ENCODE data around the gene DOCK2.
"Not testable (repeated sequence)": the region's sequence is repeated elsewhere in the genome, so short reads cannot be mapped to it uniquely, and the experiment has no call there.

Gene DOCK2

DNA sequence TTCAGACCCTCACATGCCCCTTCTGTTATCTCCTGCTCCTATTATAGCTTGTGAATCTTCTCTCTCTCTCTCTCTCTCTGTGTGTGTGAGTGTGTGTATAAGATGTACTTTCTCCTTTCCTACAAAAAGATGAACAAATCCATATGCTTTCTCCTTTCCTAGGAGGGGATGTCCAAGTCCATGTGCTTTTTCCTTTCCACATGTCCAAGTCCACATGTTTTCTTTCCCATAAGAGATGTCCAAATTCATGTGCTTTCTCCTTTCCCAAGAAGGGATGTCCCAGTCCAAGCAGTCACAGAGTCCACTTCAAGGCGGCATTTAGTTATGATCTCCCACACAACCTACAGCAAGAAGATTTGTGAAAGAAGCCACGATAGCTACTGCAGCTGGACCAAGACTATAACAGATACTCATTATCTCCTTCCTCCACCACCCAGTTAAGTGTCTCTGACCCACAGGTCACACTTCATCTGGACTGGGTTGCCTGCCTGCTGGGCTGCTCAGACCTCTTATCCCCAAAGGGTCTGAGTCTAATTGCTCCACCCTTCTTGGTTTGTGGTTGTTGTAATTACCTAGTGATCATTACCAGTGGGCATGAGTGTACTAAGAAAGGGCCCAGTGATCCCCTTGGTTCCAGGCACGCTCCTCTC is 450.2 kb downstream of the DOCK2 start:
- H3K4me3 ChIP-seq (ENCODE audit: low read depth in 1 of 2, low read length in 1 of 2) = no peak overlapping the region
- H3K36me3 ChIP-seq = peaks cover 54% of the 10 kb centered on the region
- no peaks in the 10 kb centered on the region for H3K27me3 ChIP-seq
- TF ChIP-seq, protein P1, sequence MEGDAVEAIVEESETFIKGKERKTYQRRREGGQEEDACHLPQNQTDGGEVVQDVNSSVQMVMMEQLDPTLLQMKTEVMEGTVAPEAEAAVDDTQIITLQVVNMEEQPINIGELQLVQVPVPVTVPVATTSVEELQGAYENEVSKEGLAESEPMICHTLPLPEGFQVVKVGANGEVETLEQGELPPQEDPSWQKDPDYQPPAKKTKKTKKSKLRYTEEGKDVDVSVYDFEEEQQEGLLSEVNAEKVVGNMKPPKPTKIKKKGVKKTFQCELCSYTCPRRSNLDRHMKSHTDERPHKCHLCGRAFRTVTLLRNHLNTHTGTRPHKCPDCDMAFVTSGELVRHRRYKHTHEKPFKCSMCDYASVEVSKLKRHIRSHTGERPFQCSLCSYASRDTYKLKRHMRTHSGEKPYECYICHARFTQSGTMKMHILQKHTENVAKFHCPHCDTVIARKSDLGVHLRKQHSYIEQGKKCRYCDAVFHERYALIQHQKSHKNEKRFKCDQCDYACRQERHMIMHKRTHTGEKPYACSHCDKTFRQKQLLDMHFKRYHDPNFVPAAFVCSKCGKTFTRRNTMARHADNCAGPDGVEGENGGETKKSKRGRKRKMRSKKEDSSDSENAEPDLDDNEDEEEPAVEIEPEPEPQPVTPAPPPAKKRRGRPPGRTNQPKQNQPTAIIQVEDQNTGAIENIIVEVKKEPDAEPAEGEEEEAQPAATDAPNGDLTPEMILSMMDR (IDR thresholded peaks at IDR 0.05) = no peak
- no peak overlapping the region for H3K27ac ChIP-seq
- H3K9me3 ChIP-seq = no peaks in the 10 kb centered on the region
- H3K4me1 ChIP-seq (ENCODE audit: control insufficient read depth in 1 of 2, insufficient read depth in 1 of 2, low read depth in 1 of 2, low read length in 1 of 2) = no peaks in the 10 kb centered on the region

DNA sequence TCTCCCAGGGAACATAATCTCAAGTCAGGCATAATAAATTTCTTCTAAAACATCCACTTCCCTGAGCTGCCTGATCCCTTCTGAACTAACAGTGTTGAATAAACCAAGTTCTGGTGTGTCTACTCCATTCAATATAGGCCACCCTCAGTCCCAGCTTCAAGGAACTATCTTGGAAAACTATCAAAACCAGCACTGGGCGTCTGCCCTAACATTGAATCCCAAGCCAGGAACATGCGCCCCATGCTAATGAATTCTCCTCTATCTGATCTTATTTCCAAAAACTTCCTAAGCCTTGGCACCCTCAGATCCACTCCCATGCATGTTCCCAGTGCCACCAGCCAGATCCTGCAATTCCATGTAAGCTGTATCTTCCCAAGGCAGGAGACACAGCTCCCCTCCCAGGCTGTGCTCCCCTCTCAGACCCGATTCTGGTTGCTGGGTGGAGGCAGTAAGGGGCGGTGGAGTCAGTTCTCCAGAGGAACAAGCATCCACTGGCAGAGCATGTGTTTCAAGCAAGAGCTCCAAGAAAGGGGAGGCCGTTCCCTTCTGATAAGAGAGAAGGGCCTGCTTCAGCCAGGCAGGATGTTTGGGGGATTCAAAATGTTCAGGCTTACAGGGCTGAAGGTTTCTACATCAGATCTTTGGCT is 455.5 kb downstream of the DOCK2 start:
- H3K4me3 ChIP-seq (ENCODE audit: low read depth in 1 of 2, low read length in 1 of 2) = no peak overlapping the region
- no peaks in the 10 kb centered on the region for H3K9me3 ChIP-seq
- peaks cover 4% of the 10 kb centered on the region for H3K36me3 ChIP-seq
- TF ChIP-seq, protein P1 (IDR thresholded peaks at IDR 0.05) = no peak
- peaks cover 28 to 30% of the 10 kb centered on the region in 2 experiments for H3K4me1 ChIP-seq (ENCODE audit: control insufficient read depth in 1 of 2, insufficient read depth in 1 of 2, low read depth in 1 of 2, low read length in 1 of 2)
- no peaks in the 10 kb centered on the region for H3K27me3 ChIP-seq
- H3K27ac ChIP-seq = no peak overlapping the region

DNA sequence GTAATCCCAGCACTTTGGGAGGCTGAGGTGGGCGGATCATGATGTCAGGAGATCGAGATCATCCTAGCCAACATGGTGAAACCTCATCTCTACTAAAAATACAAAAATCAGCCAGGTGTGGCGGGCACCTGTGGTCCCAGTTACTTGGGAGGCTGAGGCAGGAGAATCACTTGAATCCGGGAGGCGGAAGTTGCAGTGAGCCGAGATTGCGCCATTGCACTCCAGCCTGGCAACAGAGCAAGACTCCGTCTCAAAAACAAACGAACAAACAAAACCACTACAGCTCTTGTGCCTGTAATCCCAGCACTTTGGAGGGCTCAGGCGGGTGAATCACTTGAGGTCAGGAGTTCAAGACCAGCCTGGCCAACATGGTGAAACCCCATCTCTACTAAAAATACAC is 457.3 kb downstream of the DOCK2 start:
- H3K4me3 ChIP-seq (ENCODE audit: low read depth in 1 of 2, low read length in 1 of 2); H3K27ac ChIP-seq; H3K9me3 ChIP-seq; H3K36me3 ChIP-seq; H3K27me3 ChIP-seq: not testable (repeated sequence)
- peaks cover 41 to 43% of the 10 kb centered on the region in 2 experiments for H3K4me1 ChIP-seq (ENCODE audit: control insufficient read depth in 1 of 2, insufficient read depth in 1 of 2, low read depth in 1 of 2, low read length in 1 of 2)

DNA sequence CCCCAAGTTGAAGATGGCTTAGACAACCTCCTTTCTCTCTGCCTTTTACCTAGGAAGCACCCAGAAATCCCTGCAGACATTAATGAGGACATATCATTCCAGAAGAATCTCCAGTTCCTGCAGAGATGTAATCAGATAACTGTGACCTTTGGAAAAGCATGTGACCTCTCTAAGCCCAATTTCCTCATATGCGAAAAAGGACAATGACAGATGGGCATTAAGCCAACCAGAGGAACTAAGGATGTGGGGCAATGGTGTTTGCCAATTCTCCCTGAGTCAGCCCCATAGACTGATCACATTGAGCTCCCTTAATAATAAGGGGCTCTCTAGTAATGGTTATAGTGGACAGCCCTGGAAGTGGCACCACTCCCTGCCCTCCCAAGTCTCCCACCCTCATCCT is 458.6 kb downstream of the DOCK2 start:
- TF ChIP-seq, protein P1 (IDR thresholded peaks at IDR 0.05) = no peak
- Histone ChIP-seq H3K27me3 (no peaks in the 10 kb centered on the region), H3K9me3 (no peaks in the 10 kb centered on the region), H3K27ac (no peak overlapping the region), H3K36me3 (no peaks in the 10 kb centered on the region), H3K4me3 (ENCODE audit: low read depth in 1 of 2, low read length in 1 of 2) (no peak overlapping the region), H3K4me1 (ENCODE audit: control insufficient read depth in 1 of 2, insufficient read depth in 1 of 2, low read depth in 1 of 2, low read length in 1 of 2) (peaks cover 43 to 45% of the 10 kb centered on the region in 2 experiments)

DNA sequence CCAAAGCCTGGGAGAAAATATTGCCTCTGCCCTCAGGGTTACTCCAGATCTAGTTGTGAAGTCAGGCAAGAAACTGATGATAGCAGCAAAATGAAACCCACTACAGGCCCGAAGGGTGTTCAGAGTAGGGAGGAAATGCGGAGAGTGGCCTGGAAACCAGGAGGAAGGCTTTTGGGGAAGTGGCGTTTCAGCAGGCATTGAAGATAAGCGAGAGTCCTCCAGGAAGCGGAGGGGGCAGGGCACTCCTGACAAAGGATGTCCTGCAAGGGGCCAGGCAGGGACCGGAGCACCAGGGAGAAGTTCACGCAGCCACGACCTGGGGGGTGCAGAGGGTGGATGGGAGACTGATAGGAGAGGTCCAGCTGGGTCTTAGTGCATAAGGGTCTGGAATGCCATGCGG is 460.9 kb downstream of the DOCK2 start:
- Histone ChIP-seq H3K4me1 (ENCODE audit: control insufficient read depth in 1 of 2, insufficient read depth in 1 of 2, low read depth in 1 of 2, low read length in 1 of 2) (peaks cover 43 to 45% of the 10 kb centered on the region in 2 experiments), H3K4me3 (ENCODE audit: low read depth in 1 of 2, low read length in 1 of 2) (no peak overlapping the region), H3K27ac (peak overlapping the region; percentile 51), H3K36me3 (no peaks in the 10 kb centered on the region), H3K9me3 (no peaks in the 10 kb centered on the region), H3K27me3 (no peaks in the 10 kb centered on the region)
- TF ChIP-seq, protein P1 (IDR thresholded peaks at IDR 0.05) = no peak
